Keratinocyte (primary cell): ENCODE results near the gene ARHGAP22.

Source experiments
- CTCF ChIP-seq, 3 experiments: IDR thresholded peaks in 1 of 3; conservative IDR thresholded peaks in 1 of 3; optimal IDR thresholded peaks in 1 of 3; 2 replicates in 2 of 3; 3 replicates in 1 of 3; pipeline versions ENCODE3 to v1.5.1; 2011; ENCODE audit warnings: low read length in 3 of 3, mild to moderate bottlenecking in 3 of 3, moderate library complexity in 2 of 3, control low read depth in 1 of 3, inconsistent platforms in 1 of 3; ENCODE audit not compliant: insufficient read depth in 2 of 3; ENCODE audit errors: extremely low read depth in 1 of 3
- EZH2 ChIP-seq: IDR thresholded peaks from one replicate; pipeline ENCODE4 v1.6.1; 2012; ENCODE audit warnings: inconsistent platforms, mild to moderate bottlenecking, low read length, moderate library complexity

- TF ChIP-seq CTCF (optimal IDR thresholded peaks at IDR 0.05 in 1 of 3, IDR thresholded peaks at IDR 0.05 in 1 of 3, conservative IDR thresholded peaks at IDR 0.05 in 1 of 3; ENCODE audit: extremely low read depth in 1 of 3, insufficient read depth in 2 of 3, low read length in 3 of 3) (no peak), EZH2 (no peak)
Observed at GRCh38 chr10:48543182-48543844, 61.6 kb downstream of the ARHGAP22 start.
